ENCODE measurements around the gene MTA2.
"Not testable (repeated sequence)": the region's sequence is repeated elsewhere in the genome, so short reads cannot be mapped to it uniquely, and the experiment has no call there.

MTA2 gene

DNA sequence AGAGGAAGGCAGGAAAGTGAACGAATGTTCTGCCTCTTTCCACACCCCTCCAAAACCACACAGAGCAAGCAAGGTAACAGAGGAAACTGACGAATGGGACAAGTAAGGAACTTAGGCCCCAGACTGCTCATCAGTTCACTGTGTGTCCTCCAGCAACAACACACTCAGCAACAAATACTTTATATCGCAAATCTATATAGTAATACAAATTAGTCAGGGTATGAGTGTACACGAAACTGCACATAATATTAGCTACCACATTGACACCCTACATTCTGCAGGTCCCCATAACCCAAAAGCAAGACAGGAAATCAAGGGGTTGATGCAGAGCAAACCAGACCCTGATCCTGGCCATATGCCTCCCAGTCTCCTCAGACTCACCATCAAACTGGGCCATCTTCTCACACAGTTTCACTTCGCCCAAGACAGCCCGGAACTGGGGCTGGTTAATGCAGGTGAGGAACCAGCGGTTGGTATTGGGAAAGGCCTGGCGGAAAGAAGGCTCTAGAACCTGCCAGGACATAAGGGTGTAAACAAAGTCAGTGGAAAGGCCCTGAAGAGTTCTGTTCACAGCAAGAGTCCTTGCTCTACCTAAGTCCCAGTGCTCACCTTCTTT, 34.5 kb downstream of the MTA2 start:
- no peak for DNase-seq (ENCODE audit: low read depth, low spot score)
- in situ Hi-C loops (cut with HindIII; ENCODE audit: low sequenced_read_pairs), result no loop called here
- H3K4me3 ChIP-seq (ENCODE audit: low read depth, low read length), result no peak overlapping the region
- TF ChIP-seq, protein P1, sequence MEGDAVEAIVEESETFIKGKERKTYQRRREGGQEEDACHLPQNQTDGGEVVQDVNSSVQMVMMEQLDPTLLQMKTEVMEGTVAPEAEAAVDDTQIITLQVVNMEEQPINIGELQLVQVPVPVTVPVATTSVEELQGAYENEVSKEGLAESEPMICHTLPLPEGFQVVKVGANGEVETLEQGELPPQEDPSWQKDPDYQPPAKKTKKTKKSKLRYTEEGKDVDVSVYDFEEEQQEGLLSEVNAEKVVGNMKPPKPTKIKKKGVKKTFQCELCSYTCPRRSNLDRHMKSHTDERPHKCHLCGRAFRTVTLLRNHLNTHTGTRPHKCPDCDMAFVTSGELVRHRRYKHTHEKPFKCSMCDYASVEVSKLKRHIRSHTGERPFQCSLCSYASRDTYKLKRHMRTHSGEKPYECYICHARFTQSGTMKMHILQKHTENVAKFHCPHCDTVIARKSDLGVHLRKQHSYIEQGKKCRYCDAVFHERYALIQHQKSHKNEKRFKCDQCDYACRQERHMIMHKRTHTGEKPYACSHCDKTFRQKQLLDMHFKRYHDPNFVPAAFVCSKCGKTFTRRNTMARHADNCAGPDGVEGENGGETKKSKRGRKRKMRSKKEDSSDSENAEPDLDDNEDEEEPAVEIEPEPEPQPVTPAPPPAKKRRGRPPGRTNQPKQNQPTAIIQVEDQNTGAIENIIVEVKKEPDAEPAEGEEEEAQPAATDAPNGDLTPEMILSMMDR (IDR thresholded peaks at IDR 0.05; ENCODE audit: low read depth, low read length), result no peak

DNA sequence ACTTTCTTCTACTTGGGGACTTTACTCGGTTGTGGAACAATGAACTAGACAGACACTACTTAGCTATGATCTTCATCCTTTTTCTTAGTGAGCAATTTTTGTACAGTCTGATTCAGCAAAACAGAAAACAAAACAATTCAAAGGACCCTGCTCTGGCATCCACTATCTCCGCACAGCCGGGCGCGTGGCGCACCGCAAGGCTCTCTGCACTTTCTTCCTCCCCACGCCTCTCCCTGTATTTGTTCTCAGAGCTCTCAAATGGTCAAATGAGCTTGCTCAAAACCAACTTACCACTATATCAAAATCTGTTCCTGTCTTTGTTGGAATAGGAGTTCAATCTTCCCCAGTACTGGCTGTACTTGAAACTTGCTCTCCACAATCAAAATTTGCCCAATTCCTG, 35.4 kb downstream of the MTA2 start:
- TF ChIP-seq, protein P1 (IDR thresholded peaks at IDR 0.05; ENCODE audit: low read depth, low read length), result no peak
- in situ Hi-C loops (cut with HindIII; ENCODE audit: low sequenced_read_pairs), result no loop called here
- no peak for DNase-seq (ENCODE audit: low read depth, low spot score)
- no peak overlapping the region for H3K4me3 ChIP-seq (ENCODE audit: low read depth, low read length)

DNA sequence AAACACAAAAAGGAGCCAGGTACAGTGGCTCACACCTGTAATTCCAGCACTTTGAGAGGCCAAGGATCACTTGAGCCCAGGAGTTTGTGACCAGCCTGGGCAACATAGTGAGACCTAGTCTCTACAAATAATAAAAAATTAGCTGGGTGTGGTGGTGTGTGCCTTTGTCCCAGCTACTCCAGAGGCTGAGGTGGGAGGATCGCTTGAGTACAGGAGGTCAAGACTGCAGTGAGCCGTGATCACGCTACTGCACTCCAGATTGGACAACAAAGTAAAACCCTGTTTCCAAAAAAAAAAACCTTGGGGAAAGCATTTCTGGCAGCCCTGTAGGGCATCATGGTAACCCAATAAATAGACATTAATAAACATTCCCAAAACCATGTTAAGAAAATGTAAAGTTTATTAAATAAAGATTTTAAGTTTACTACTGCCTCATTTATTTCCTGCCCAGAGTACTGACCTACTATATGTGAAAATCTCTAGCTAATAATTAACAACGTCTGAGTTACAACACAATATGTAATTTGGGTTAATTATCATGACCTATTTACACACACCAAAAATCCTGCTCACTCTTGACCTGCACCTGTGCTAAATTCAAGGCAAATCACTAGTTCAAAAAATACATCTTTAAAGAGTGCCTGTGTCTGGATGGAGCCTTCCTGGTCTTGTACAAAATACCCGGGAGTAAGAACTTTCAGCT, 36.4 kb downstream of the MTA2 start:
- TF ChIP-seq, protein P1 (IDR thresholded peaks at IDR 0.05; ENCODE audit: low read depth, low read length), result no peak
- in situ Hi-C loops (cut with HindIII; ENCODE audit: low sequenced_read_pairs), result no loop called here
- no peak overlapping the region for H3K4me3 ChIP-seq (ENCODE audit: low read depth, low read length)
- no peak for DNase-seq (ENCODE audit: low read depth, low spot score)

DNA sequence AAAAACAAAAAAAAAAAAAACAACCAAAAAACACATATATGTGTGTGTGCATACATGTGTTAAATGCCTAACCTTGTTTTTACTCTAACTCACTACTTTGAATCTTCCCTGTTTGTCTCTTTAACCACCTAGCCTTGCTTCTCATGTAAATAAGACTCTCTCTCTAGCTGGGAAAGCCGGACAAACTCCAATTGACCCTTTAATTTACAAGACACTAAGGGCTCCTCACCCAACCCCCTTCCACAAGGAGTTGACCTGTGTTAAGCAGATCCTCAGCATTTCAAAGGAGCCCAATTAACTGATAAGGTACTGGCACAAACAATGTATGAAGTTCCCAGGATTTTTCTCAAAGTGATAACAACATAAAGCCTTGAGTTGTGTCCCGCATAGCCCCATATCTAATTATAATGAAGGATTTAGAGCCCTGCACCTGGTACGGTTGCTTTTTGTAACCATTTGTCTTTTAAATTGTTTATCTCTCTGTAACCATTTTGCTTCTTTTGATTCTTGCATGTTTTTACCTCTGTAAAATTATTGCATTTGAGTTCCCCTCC, 39.9 kb downstream of the MTA2 start:
- H3K4me3 ChIP-seq (ENCODE audit: low read depth, low read length); in situ Hi-C loops (cut with HindIII; ENCODE audit: low sequenced_read_pairs); DNase-seq (ENCODE audit: low read depth, low spot score): not testable (repeated sequence)

DNA sequence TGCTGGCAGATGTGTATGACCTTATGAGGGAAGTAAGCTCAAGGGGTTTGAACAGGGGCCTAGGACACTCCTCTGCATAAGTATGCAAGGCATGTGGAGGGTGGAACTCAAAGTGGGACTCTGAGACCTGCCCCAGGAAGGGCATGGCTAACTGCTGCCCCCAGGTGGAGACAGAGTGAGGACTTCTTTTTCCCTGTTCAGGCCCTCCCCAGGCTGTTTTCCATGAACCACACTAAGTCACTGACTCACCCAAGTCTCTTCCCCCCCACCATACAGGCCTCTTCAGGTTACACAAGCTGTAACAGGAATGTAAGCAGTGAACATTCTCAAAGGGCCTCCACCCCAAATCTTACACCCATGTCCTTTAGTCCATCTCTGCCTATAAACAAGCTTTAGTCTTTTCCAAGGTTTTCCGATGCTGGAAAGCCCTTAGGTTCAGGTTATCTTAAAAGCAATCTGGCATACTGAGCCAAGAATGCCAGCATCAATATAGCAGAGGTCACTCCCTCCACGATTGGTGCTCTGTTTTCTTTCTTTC, 41.0 kb downstream of the MTA2 start:
- in situ Hi-C loops (cut with HindIII; ENCODE audit: low sequenced_read_pairs), result no loop called here
- H3K4me3 ChIP-seq (ENCODE audit: low read depth, low read length), result no peak overlapping the region
- DNase-seq (ENCODE audit: low read depth, low spot score), result peak; percentile 97
- TF ChIP-seq, protein P1 (IDR thresholded peaks at IDR 0.05; ENCODE audit: low read depth, low read length), result peak; percentile 91

DNA sequence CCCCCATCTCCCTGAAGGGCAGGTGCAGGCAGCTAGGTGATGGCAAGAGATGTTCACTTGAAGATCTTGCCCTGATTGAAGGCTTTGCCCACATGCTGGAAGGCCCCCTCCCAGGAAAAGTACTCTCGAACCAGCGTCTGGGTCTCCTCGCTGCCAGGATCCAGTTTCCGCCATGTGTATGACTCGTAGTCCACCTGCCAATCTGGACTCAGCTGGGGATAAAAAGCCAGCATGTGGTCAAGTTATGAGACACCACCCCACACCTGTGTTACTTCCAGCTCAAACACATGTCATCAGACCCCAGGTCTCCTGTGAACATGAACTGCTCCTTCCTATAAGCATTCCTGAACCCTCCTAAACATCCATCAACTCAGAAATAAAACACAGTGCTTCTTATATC, 42.0 kb downstream of the MTA2 start:
- H3K4me3 ChIP-seq (ENCODE audit: low read depth, low read length); in situ Hi-C loops (cut with HindIII; ENCODE audit: low sequenced_read_pairs); DNase-seq (ENCODE audit: low read depth, low spot score): not testable (repeated sequence)

DNA sequence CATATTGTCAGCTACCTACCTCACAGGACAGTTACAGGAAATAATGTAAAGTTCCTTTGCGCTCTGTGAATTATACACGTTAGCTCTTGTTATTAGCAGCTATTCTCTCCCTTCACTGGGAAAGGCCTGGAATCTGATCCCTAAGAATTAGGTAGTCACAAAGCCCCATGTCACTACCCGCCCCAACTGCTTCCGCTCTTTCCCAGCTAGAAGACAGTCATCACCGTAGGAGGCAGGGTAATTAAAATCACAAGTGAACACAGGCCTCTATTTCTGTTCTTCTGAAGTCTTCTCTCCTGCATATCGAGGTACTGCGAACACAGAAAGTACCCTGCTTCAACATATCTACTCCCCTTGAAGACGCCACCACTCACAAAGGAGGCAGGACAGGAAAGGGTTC, 42.5 kb downstream of the MTA2 start:
- TF ChIP-seq, protein P1 (IDR thresholded peaks at IDR 0.05; ENCODE audit: low read depth, low read length), result no peak
- H3K4me3 ChIP-seq (ENCODE audit: low read depth, low read length), result no peak overlapping the region
- in situ Hi-C loops (cut with HindIII; ENCODE audit: low sequenced_read_pairs), result no loop called here
- DNase-seq (ENCODE audit: low read depth, low spot score), result no peak
